Aortic smooth muscle cell (primary cell): ENCODE data around the gene ZDHHC4. TPM values are rescaled to one million over a fixed set of nuclear protein-coding genes. Genes with fewer than 3 reads are reported as not detected.

Experiments used
- total RNA-seq: library from RNA; depleted of rRNA; stranded (reverse); fragments of >200 nt; gene quantifications from 2 replicates; pipeline ENCODE4 v1.2.3, GENCODE V29; 2014

Gene ZDHHC4
- total RNA-seq, result 57.6 and 59.2 TPM in 2 replicates

DNA sequence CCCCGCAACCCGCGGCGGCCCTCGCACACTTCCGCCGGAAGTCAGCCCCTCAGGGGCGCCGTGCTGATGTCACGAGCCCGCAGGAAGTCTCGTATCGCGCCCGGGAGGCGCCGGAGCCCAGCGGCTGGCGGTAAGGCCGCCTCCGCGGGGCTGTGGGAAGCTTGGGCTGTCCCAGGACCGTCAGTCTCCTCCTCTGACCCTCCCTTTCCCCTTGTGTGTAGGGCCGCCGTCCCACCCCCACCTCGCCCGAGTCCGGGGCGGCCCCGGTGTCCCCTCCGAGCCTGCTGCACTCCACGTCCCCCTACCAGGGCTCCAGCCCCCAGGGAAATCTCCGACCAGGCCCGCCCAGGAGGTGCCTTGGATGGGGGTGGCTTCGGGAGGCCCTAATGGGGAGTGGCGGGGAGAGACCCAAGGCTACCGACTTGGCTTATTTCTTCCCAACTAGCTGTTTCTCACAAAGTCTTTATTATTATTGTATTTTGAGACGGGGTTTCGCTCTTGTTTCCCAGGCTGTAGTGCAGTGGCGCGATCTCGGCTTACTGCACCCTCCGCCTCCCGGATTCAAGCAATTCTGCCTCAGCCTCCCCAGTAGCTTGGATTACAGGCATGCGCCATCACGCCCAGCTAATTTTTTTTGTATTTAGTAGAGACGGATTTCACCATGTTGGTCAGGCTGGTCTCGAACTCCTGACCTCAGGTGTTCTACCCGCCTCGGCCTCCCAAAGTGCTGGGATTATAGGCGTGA is at the start of gene ZDHHC4:
Gene ZDHHC4, plus strand, starts transcription at position 86 of the 745 bp plus-strand sequence. CDS start 3,108 bp downstream, outside the sequence.

DNA sequence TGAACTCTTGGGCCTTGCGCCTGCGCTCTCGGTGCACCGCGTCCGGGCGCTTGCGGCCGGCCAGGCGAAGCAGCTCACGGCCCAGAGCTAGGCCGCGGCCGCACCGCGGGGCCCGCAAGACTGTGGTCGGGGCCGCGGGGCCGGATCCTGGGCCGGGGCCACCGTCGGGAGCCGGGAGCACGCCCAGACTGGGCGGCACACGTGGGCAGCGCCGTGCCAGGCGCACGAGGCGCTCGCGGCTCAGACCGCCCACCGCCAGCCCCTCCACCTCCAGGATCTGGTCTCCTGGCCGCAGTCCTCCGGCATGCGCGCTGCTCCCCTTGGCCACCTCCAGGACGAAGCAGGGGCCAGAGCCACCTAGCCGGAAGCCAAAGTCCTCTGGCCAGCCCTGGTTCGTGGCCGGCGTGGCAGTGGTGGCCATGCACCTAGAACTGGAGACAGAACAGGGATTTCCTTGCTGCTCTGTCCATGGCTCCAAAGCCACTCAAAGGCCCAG is 26.2 kb upstream of the ZDHHC4 start, which contains the start of gene GRID2IP:
Gene GRID2IP, minus strand, starts transcription at position 446 of the 496 bp plus-strand sequence. Its CDS starts 25 bp downstream, at position 421.

DNA sequence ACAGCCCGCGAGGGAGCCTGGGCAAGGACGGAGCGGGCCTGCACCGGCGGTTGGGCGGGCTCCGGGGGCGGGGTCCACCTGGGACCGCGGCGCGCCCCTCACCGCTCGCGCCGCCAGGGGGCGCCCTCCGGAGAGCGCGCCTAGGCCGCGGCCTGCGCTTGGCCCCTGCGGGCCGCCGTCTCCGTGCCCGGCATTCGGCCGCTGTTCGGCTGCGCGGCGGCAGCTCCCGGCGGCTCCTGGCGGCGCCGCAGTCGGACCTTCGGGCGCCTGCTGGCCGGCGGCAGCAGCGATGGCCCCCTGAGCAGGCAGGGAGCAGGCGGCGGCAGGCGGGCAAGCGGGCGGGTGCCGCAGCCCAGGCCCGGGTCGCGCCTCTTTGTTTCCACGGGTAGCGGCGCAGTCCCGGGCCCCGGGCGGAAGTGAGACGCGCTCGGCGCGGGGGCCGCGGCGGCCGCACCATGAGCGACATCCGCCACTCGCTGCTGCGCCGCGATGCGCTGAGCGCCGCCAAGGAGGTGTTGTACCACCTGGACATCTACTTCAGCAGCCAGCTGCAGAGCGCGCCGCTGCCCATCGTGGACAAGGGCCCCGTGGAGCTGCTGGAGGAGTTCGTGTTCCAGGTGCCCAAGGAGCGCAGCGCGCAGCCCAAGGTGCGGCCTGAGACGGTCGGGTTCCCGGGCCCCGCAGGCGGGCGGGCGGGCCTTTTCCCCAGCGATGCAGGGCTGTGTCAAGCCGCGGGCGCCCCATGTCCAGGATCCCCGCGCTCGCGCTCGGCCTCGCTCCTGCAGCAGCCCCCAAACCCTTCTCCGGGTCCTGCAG is 12.8 kb downstream of the ZDHHC4 start, which contains the start of gene INTS15:
Gene INTS15, plus strand, starts transcription at position 193 of the 816 bp plus-strand sequence. Its CDS starts 263 bp downstream, at position 456.

DNA sequence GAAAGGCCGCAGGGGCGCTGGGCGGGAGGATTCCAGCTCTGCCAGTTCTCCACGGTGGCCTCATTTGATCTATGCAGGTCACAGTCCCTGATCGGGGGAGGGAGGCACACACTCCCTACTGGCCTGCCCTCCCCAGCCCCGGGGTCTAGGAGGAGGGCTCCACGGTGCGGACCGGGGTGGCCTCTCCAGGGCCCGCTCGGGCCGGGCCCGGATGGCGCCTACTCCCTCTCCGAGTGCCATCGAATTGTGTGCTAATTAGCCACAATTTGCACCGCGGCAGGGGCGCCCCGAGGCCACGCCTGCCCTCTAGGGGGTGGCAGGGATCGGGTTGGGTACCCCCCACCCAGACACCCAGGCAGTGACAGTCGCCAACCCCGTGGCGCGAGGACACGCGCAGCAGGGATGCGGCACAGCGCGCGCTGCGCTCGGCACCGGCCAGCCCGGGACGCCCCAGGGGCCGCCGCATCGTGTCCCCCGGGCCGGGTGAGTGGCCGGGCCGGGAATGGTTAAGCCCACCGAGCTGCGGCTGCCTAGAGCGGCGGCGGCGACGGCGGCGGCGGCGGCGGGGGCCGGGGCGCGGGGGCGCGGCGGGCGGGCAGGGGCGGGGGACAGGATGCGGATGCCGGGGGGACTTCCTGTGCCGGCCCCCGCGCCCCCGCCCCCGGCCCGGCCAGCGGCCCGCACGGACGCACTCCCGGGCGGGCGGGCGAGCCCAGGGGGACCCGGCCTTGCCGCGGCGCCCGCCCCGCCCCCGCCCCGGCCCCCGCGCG is 37.9 kb downstream of the ZDHHC4 start, which contains the start of gene ZNF853:
Gene ZNF853, plus strand, starts transcription at position 658 of the 770 bp plus-strand sequence. CDS start 565 bp downstream, outside the sequence.

DNA sequence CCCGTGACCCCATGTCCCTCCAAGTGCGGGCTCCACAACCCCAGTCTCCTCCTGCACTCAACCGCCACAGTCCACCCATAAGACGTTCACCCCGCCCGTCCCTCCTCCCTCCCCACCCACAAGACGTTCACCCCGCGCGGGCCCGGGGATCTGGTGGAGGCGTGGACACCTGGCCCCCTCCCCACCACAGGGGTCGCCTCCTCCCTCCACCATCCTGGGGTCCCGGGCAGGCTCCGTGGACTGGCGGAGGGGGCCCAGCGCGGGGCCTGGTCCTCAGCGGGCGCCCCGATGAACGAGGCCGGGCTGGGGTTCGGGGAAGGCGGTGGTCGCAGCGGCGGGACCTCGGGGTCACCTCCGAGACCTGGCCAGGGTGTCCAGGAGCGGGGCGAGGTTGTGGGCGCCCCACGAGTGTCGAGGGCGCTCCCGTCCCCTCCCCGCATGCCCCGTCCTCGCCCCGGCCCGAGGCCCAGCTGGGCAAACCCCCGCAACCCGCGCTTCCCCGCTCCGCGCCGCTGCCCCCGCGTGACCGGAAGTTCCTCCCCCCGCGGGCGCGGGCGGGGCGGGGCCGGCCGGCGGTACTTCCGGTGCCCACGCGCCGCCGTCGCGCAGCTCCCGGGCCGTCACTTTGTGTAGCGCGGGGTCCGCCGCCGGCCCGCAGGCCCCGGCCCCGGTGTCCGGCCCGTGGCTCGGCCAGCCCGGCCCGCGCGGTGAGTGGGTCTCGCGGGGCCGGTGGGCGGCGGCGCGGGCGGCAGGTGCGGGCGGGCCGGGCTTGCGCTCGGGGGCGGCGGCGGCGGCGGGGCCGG is 59.7 kb downstream of the ZDHHC4 start, which contains the start of gene ZNF316:
Gene ZNF316, plus strand, starts transcription at position 578 of the 803 bp plus-strand sequence. CDS start 5,092 bp downstream, outside the sequence.

Other genes with a start within 250 kb of the ZDHHC4 start
- gene FAM220A, start 228.5 kb upstream of the ZDHHC4 start, total RNA-seq, result 14.0 and 17.1 TPM in 2 replicates
- 76.4 and 105 TPM in 2 replicates for gene RAC1, start 202.9 kb upstream of the ZDHHC4 start, total RNA-seq
- gene DAGLB, start 129.5 kb upstream of the ZDHHC4 start, total RNA-seq, result 12.7 and 17.2 TPM in 2 replicates
- 204 and 206 TPM in 2 replicates for gene KDELR2, start 93.3 kb upstream of the ZDHHC4 start, total RNA-seq
- not detected in 2 replicates for gene GRID2IP, start 26.0 kb upstream of the ZDHHC4 start, total RNA-seq
- gene INTS15, start 12.6 kb downstream of the ZDHHC4 start, total RNA-seq, result 6.1 and 6.3 TPM in 2 replicates
- gene ZNF853, start 38.2 kb downstream of the ZDHHC4 start, total RNA-seq, result 0.06 and 0.13 TPM in 2 replicates
- 9.3 and 12.4 TPM in 2 replicates for gene ZNF316, start 59.9 kb downstream of the ZDHHC4 start, total RNA-seq
- 14.4 and 14.5 TPM in 2 replicates for gene ZNF12, start 129.5 kb downstream of the ZDHHC4 start, total RNA-seq
- gene RSPH10B2, start 176.6 kb downstream of the ZDHHC4 start, total RNA-seq, result 0.19 TPM in 1 of 2 replicates, not detected in the other
- 42.0 and 52.0 TPM in 2 replicates for gene CCZ1B, start 248.8 kb downstream of the ZDHHC4 start, total RNA-seq